Loucy (cell line): ENCODE data around the gene ACTBL2.

ENCODE experiments used
- CTCF ChIP-seq: fragments of 200-600 bp; sonication (generic); conservative IDR thresholded peaks from 2 replicates; pipeline ENCODE4 v1.5.1; 2014; ENCODE audit warnings: mild to moderate bottlenecking, antibody characterized with exemption, low read length
- EZH2phosphoT487 ChIP-seq: fragments of 200-600 bp; IDR thresholded peaks from 2 replicates; pipeline ENCODE4 v1.6.1; 2018; ENCODE audit warnings: antibody characterized with exemption, mild to moderate bottlenecking, moderate library complexity, borderline replicate concordance

GRCh38 chr5:57470339-57470738, 12.3 kb downstream of the ACTBL2 start:
- TF ChIP-seq CTCF (no peak), EZH2phosphoT487 (no peak)
